LNCaP clone FGC (cell line): ENCODE results near the gene KRTAP22-2.

Source experiments
- DNase-seq: peaks from one replicate; pipeline ENCODE4 v3.0.0-alpha.2; 2011; ENCODE audit warnings: low read depth
- H3K4me3 ChIP-seq: 2 replicates; pipeline ENCODE4 v1.5.1; 2011; ENCODE audit warnings: mild to moderate bottlenecking, low read depth, low read length, control low read depth
- CTCF ChIP-seq: IDR thresholded peaks from 2 replicates; pipeline ENCODE4 v1.5.1; 2012; ENCODE audit warnings: mild to moderate bottlenecking; ENCODE audit not compliant: control insufficient read depth, insufficient read depth; ENCODE audit errors: extremely low read depth

KRTAP22-2 gene

DNA sequence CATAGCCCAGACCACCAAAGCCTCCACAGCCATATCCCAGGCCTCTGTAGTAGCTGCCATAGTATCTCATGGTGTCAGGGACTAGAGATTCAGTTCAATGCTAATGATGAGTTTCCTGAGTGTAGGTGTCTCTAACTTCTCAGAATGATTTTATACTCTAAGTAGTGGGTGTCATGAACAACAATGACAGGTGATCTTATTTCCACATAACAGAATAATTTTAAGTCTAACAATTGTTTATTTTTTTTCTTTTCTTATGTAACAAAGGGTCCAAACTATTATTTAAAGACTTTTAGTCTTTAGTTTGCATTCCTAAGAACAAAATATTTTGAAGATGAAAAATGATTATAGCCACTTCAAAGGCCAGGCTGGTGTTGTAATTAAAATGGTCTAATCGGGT lies 48.4 kb downstream of the KRTAP22-2 start, which contains the start of gene KRTAP19-6:
TSS of gene KRTAP19-6 (minus strand) at position 101 of the 400 bp plus-strand sequence. CDS start at position 70, 31 bp downstream.
- no peak for DNase-seq
- TF ChIP-seq CTCF = no peak
- H3K4me3 ChIP-seq = no peak within 1 kb of the TSS
